ENCODE results near the gene TCP11.

The TCP11 gene

GRCh38 chr6:35152067-35152707 is 11.0 kb upstream of the TCP11 start:
- DNase-seq (ENCODE audit: low read depth) = peak; percentile 73
- TF ChIP-seq MYC (IDR thresholded peaks at IDR 0.05; ENCODE audit: low read depth, low read length) = no peak
- no peak for TF ChIP-seq POLR2A (IDR thresholded peaks at IDR 0.05; ENCODE audit: extremely low read depth, insufficient read length)
- no peak for TF ChIP-seq CTCF (IDR thresholded peaks at IDR 0.05; ENCODE audit: low read depth, low read length)
- no peak for TF ChIP-seq MAX (IDR thresholded peaks at IDR 0.05; ENCODE audit: low read depth, low read length)
- no peak overlapping the region for H3K4me3 ChIP-seq (ENCODE audit: low read depth, low read length)

- DNase-seq (ENCODE audit: low read depth) = no peak
- TF ChIP-seq MAX (IDR thresholded peaks at IDR 0.05; ENCODE audit: low read depth, low read length) (no peak), CTCF (IDR thresholded peaks at IDR 0.05; ENCODE audit: low read depth, low read length) (no peak), POLR2A (IDR thresholded peaks at IDR 0.05; ENCODE audit: extremely low read depth, insufficient read length) (no peak), MYC (IDR thresholded peaks at IDR 0.05; ENCODE audit: low read depth, low read length) (no peak)
- H3K4me3 ChIP-seq (ENCODE audit: low read depth, low read length) = no peak overlapping the region
Measured at GRCh38 chr6:35151466-35151865, 10.3 kb upstream of the TCP11 start.

- no peak for DNase-seq (ENCODE audit: low read depth)
- H3K4me3 ChIP-seq (ENCODE audit: low read depth, low read length) = no peak overlapping the region
- TF ChIP-seq CTCF (IDR thresholded peaks at IDR 0.05; ENCODE audit: low read depth, low read length) = no peak
- TF ChIP-seq MAX (IDR thresholded peaks at IDR 0.05; ENCODE audit: low read depth, low read length) = no peak
- TF ChIP-seq POLR2A (IDR thresholded peaks at IDR 0.05; ENCODE audit: extremely low read depth, insufficient read length) = no peak
- no peak for TF ChIP-seq MYC (IDR thresholded peaks at IDR 0.05; ENCODE audit: low read depth, low read length)
Measured at GRCh38 chr6:35149891-35150566, 8.9 kb upstream of the TCP11 start.

- DNase-seq (ENCODE audit: low read depth) = peak; percentile 84
- H3K4me3 ChIP-seq (ENCODE audit: low read depth, low read length) = no peak overlapping the region
- TF ChIP-seq CTCF (IDR thresholded peaks at IDR 0.05; ENCODE audit: low read depth, low read length) (no peak), MAX (IDR thresholded peaks at IDR 0.05; ENCODE audit: low read depth, low read length) (no peak), POLR2A (IDR thresholded peaks at IDR 0.05; ENCODE audit: extremely low read depth, insufficient read length) (no peak), MYC (IDR thresholded peaks at IDR 0.05; ENCODE audit: low read depth, low read length) (no peak)
Measured at GRCh38 chr6:35148167-35148741, 7.1 kb upstream of the TCP11 start.

GRCh38 chr6:35147486-35147885 is 6.3 kb upstream of the TCP11 start:
- TF ChIP-seq MAX (IDR thresholded peaks at IDR 0.05; ENCODE audit: low read depth, low read length) (no peak), CTCF (IDR thresholded peaks at IDR 0.05; ENCODE audit: low read depth, low read length) (no peak), MYC (IDR thresholded peaks at IDR 0.05; ENCODE audit: low read depth, low read length) (no peak), POLR2A (IDR thresholded peaks at IDR 0.05; ENCODE audit: extremely low read depth, insufficient read length) (no peak)
- no peak overlapping the region for H3K4me3 ChIP-seq (ENCODE audit: low read depth, low read length)
- DNase-seq (ENCODE audit: low read depth) = no peak
